ENCODE measurements around the gene LRP11. TPM values are rescaled to one million over a fixed set of nuclear protein-coding genes. Genes with fewer than 3 reads are reported as not detected.
A peak's percentile ranks its signal among the peaks of the same experiment; 100 is the strongest.

LRP11 gene
- total and polyA plus RNA-seq, 3 donors from 2014 or later, result 16.8 to 44.7 (median 28.8) TPM

DNA sequence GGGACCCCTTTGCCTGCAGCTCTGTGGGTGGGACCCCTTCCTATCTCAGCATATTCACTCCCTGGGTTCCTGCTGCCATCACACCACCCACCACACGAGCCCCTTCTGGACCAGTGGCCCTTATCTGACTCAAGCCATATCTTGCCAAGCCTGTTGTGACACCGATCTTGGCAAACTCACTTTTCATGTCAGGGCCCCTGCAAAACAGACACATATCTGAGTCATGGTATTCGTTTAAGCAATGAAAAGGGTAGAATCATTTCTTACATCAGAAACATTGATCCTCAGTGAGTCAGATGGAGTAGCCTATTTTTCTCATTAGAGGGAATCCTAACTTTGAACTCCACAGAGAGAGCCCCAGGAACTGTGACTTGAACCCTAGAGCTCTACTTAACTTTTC is 23.2 kb upstream of the LRP11 start:
- intact Hi-C loops (cut with DNase I; ENCODE audit: low total_unique reads), result no loop called here
- H3K36me3 ChIP-seq (ENCODE audit: low read depth, missing control alignments), result no peaks in the 10 kb centered on the region
- whole genome bisulfite sequencing, 2 donors, result 85 to 89% methylated on average over 3 of the region's 3 CpGs
- H3K9me3 ChIP-seq, result no peaks in the 10 kb centered on the region
- H3K4me1 ChIP-seq, result no peaks in the 10 kb centered on the region
- no peaks in the 10 kb centered on the region for H3K27me3 ChIP-seq
- H3K4me3 ChIP-seq, result no peak overlapping the region
- H3K27ac ChIP-seq, result no peak overlapping the region
- TF ChIP-seq, protein P1, sequence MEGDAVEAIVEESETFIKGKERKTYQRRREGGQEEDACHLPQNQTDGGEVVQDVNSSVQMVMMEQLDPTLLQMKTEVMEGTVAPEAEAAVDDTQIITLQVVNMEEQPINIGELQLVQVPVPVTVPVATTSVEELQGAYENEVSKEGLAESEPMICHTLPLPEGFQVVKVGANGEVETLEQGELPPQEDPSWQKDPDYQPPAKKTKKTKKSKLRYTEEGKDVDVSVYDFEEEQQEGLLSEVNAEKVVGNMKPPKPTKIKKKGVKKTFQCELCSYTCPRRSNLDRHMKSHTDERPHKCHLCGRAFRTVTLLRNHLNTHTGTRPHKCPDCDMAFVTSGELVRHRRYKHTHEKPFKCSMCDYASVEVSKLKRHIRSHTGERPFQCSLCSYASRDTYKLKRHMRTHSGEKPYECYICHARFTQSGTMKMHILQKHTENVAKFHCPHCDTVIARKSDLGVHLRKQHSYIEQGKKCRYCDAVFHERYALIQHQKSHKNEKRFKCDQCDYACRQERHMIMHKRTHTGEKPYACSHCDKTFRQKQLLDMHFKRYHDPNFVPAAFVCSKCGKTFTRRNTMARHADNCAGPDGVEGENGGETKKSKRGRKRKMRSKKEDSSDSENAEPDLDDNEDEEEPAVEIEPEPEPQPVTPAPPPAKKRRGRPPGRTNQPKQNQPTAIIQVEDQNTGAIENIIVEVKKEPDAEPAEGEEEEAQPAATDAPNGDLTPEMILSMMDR (IDR thresholded peaks at IDR 0.05), result no peak
- no peak for DNase-seq

DNA sequence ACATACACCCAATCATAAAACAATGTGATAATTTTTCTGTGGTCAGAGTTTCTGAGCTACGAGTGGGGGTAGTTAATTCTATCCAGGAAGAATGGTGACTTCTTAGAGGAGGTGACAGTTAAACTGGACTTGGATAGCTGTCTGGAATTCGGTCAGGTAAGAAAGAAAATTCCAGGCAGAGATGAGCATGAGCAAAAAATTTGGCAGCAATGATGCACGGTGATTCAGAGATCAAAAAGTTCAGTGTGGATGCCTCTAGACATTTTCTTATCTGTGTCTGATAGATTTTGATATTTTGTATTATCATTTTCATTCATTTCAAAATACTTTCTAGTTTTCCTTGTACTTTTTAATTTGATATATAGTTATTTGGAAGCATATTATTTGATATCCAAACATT is 21.7 kb upstream of the LRP11 start:
- no peak overlapping the region for H3K4me3 ChIP-seq
- H3K27me3 ChIP-seq, result no peaks in the 10 kb centered on the region
- H3K4me1 ChIP-seq, result no peaks in the 10 kb centered on the region
- 83% methylated on average over 3 of the region's 3 CpGs for WGBS, 2 donors
- intact Hi-C loops (cut with DNase I; ENCODE audit: low total_unique reads), result no loop called here
- no peak overlapping the region for H3K27ac ChIP-seq
- no peaks in the 10 kb centered on the region for H3K36me3 ChIP-seq (ENCODE audit: low read depth, missing control alignments)
- H3K9me3 ChIP-seq, result no peaks in the 10 kb centered on the region
- no peak for TF ChIP-seq POLR2A (IDR thresholded peaks at IDR 0.05)
- TF ChIP-seq, protein P1 (IDR thresholded peaks at IDR 0.05), result no peak
- DNase-seq, result no peak

GRCh38 chr6:149884617-149885016 is 20.5 kb upstream of the LRP11 start:
- intact Hi-C loops (cut with DNase I; ENCODE audit: low total_unique reads), result no loop called here
- Histone ChIP-seq H3K4me3 (no peak overlapping the region), H3K9me3 (no peaks in the 10 kb centered on the region)

DNA sequence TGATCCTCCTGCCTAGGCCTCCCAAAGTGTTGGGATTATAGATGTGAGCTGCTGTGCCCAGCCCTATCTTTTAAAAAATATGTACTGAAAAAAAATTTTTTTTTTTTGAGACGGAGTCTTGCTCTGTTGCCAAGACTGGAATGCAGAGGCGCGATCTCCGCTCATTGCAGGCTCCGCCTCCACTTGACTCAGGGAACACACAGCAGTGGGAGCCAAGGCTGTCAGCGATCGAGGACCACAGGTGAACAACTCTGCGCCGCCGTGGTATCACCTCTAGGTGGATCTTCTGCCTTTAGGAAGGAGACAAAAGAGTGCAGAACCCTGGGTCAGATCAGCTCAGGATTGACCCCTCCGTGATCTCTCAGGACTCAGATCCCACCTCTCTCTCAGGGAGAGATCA is 20.1 kb upstream of the LRP11 start:
- Histone ChIP-seq H3K9me3 (no peaks in the 10 kb centered on the region), H3K27ac (no peak overlapping the region), H3K27me3 (no peaks in the 10 kb centered on the region), H3K4me3 (no peak overlapping the region), H3K4me1 (no peaks in the 10 kb centered on the region), H3K36me3 (ENCODE audit: low read depth, missing control alignments) (no peaks in the 10 kb centered on the region)
- 21 to 36% methylated on average over 11 of the region's 11 CpGs for WGBS, 2 donors
- peak; percentile 61 for DNase-seq
- intact Hi-C loops (cut with DNase I; ENCODE audit: low total_unique reads), result no loop called here
- no peak for TF ChIP-seq POLR2A (IDR thresholded peaks at IDR 0.05)
- TF ChIP-seq, protein P1 (IDR thresholded peaks at IDR 0.05), result no peak

More at GRCh38 chr6:149884617-149885016, 20.5 kb upstream of the LRP11 start:
- Histone ChIP-seq H3K4me1 (no peaks in the 10 kb centered on the region), H3K27ac (no peak overlapping the region), H3K36me3 (ENCODE audit: low read depth, missing control alignments) (no peaks in the 10 kb centered on the region), H3K27me3 (no peaks in the 10 kb centered on the region)
- TF ChIP-seq, protein P1 (IDR thresholded peaks at IDR 0.05), result no peak
- TF ChIP-seq POLR2A (IDR thresholded peaks at IDR 0.05), result no peak
- no peak for DNase-seq
- WGBS, 2 donors, result 53 to 68% methylated on average over 7 of the region's 7 CpGs

DNA sequence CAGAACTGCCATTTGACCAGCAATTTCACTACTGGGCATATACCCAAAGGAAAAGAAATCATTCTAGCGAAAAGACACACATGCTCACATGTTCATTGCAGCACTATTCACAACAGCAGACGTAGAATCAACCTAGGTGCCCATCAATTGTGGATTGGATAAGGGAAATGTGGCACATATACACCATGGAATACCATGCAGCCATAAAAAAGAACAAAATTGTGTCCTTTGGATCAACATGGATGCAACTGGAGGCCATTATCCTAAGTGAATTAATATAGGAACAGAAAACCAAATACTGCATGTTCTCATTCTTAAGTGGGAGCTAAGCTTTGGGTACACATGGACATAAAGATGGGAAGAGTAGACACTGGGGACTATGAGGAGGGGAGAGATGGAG is 17.7 kb upstream of the LRP11 start:
- no peak for DNase-seq
- H3K9me3 ChIP-seq, result no peaks in the 10 kb centered on the region
- H3K4me1 ChIP-seq, result no peaks in the 10 kb centered on the region
- H3K4me3 ChIP-seq, result no peak overlapping the region
- H3K27me3 ChIP-seq, result no peaks in the 10 kb centered on the region
- H3K36me3 ChIP-seq (ENCODE audit: low read depth, missing control alignments), result no peaks in the 10 kb centered on the region
- no peak overlapping the region for H3K27ac ChIP-seq
- WGBS, 2 donors, result 96 to 98% methylated on average over 2 of the region's 2 CpGs
- TF ChIP-seq POLR2A (IDR thresholded peaks at IDR 0.05), result no peak
- TF ChIP-seq, protein P1 (IDR thresholded peaks at IDR 0.05), result no peak
- intact Hi-C loops (cut with DNase I; ENCODE audit: low total_unique reads), result no loop called here
